GM19239 (cell line): ENCODE measurements around the gene KRT14.
"Not testable (repeated sequence)": the region's sequence is repeated elsewhere in the genome, so short reads cannot be mapped to it uniquely, and the experiment has no call there.

Source experiments
- DNase-seq: peaks from one replicate; pipeline ENCODE4 v3.0.0; 2011; ENCODE audit warnings: low spot score; ENCODE audit not compliant: insufficient read length
- FAIRE-seq: peaks from 2 replicates; lab custom pipeline; 2011; peaks lifted over from hg19 to GRCh38; lab: Jason Lieb, UNC

KRT14 gene

DNA sequence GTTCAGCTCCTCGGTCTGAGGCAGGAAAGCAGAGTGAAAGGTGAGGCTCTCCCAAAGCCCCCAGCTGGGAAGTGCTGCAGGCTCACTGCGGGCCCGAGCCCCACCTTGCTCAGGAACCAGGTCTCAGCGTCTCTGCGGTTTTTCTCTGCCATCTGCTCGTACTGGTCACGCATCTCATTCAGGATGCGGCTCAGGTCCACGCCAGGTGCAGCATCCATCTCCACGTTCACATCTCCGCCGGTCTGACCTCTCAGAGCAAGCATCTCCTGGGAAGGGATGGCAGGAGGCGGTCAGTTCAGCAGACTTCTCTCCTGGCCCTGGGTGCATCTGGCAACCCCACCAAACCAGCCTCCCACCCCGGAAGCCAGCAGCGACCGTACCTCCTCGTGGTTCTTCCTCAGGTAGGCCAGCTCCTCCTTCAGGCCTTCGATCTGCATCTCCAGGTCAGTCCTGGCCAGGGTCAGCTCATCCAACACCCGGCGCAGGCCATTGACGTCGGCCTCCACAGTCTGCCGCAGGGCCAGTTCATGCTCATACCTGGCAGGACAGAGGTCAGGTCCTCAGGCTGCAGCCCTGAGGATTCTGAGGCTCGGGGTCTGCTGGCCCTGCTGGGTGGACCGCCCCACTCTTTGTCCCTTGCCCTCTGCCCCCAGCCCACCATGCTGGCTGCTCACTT is 24.4 kb upstream of the KRT14 start:
- FAIRE-seq: no peak
- DNase-seq: no peak

DNA sequence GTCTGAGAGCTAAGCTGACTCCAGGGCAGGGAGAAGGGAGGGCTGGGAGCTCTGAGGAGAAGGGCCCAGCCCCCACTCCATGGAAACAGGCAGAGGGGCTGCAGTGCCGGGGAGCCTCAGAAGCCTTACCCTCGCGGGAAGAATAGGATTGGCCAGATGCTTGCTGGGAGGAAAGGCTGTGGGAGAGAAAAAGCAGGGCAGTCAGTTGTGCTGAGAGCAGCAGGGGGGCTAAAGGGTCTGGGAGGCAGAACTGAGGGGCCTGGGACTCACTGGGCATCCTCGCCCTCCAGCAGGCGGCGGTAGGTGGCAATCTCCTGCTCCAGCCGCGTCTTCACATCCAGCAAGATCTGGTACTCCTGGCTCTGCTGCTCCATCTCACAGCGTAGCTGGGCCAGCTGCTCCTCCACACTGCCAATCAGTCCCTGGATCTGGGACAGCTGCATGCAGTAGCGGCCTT is 23.4 kb upstream of the KRT14 start:
- not testable (repeated sequence) for DNase-seq, FAIRE-seq

DNA sequence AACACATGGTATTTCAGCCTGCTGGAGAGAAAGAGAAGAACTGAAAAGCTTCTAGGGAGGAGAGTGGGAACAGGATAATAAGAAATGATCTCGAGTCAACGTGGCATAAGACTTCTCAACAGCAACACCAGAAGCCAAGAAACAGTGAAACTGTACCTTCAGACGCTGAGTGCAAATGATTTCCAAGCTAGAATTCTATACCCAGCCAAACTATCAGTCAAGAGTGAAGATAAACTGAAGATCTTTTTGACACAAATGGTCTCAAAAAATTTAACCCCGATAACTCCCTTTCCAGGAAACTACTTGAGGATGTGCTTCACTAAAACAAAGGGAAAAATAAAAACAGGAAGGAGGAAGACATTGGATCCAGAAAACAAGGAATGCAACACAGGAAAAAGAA is 20.2 kb upstream of the KRT14 start:
- not testable (repeated sequence) for DNase-seq, FAIRE-seq

DNA sequence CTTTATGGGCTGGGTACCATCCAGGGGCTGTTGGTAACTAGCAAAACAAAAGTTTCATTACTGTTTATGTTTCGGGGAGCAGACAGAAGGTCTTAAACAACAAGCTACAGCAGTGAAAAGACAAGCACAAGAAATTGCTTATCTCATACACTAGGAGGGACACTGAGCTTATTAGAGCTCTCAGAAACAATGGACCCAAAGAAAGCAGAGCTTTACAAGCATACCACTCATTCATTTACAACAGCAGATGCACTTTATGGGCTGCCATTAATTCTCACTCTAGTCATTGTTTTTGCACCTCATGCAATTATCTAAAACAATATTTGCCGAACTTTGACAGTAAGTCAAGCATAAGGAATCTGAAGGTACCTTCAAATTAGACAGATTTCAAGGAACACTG is 15.8 kb upstream of the KRT14 start:
- FAIRE-seq (no peak), DNase-seq (no peak)

DNA sequence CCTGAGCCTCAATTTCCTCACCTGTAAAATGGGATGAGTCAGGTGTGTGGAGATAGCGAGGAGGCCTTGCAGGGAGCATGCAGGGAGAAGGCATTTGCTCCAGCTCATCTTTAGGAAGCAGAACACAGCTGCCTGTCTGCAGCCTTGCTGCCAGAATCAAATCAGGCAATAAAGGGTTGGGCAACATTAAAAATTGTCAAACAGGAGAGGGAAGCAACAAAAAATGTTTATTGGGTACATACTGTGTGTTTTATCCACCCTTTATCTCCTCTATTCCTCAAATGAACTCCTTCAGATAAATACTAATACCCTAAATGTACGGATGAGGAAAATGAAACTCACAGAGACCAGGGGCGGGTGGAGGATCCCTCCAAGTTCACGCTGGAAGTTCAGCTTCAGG is 13.6 kb upstream of the KRT14 start:
- DNase-seq: no peak
- no peak for FAIRE-seq

DNA sequence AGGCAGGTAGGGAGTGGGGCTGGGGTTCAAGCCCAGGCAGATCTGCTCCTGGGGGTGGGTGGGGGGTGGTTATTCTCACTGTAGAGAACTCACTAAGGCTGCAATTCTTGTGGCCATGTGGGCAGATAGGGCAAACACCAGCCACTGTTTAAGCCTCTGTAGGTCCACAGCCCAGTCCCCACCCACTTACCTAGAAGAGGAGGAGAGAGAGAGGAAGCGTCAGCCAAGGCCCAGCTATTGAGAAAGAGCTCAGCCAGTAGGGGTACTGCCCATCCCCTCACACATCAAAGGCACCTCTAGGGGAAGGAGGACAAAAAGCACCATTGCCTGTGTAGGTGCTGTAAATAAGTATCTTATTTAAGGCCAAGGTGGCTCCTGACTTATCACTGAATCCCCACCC is 13.0 kb upstream of the KRT14 start:
- FAIRE-seq (no peak), DNase-seq (no peak)

DNA sequence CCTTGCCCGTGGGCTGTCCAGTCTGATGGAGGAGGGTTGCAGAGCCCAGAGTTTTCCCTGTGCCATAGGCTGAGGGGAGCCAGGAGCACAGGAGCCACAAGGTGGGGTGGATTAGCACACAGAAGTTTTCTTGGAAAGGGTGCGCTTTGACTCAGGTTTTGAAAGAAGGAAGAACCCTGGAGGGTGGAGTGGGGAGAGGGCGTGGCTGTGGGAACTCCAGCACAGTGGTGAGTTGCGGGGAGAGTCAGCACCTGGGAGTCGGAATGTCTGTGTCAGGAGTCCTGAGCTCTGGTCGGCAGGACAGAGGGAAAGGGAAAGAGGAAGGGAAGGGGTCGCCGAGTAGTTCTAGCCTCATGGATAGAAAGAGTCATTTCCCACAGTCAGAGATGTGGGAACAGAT is 8.9 kb upstream of the KRT14 start:
- DNase-seq: no peak
- FAIRE-seq: no peak

DNA sequence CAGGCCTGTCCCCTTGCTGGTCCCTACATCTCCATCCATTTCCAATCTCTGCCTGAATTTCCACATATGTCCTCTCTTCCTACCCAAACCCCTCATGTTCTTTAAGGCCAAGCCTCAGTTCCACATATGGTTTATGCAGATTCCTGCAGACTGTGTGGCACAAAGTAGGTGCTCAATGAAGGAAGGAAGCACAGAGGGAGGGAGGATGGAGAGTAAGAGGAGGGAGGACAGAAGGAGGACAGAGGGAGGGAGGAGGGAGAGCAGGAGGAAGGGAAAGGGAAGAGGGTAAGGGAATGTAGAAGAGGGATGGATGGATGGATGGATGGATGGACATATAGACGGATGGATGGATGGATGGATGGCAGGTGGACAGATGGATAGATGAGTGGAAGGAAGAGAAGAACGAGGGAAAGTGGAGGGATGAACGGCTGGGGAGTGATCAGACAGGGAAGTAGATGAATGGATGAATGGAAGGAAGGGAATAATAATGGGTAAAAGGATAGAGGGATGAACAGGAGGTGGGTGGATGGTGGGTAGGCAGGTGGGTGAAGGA is 7.7 kb upstream of the KRT14 start:
- FAIRE-seq (no peak), DNase-seq (no peak)

DNA sequence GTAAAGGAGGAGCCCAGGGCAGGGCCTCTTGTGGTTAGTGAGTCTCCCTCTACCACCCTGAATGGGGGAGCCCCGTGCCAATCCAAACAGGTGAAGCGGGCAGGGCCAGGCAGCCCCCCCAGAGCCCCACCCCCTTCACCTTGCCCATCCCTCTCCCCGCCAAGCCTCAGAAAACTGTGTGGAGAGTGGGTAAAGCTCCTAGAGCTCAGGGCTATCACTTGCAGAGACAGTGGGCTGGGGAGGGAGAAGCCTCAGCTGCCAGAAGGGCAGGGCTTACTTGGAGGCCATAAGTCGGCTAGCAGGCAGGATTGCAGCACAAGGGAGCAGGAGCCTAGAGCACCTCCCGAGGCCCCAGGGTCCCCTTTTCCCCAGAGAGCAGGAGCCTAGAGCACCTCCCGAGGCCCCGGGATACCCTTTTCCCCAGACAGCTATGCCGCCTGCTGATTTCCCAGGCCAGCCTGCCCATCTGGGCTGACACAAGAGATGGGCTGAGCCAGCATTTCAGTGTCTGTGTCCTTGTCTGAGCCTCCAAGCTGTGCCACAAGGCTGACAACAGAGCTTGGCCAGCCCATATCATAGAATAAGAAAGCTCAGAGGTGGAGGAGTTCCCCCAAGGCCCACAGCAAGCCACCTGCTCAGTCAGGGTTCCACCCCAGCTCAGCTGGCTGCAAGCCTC is 6.7 kb upstream of the KRT14 start:
- DNase-seq (no peak), FAIRE-seq (no peak)

DNA sequence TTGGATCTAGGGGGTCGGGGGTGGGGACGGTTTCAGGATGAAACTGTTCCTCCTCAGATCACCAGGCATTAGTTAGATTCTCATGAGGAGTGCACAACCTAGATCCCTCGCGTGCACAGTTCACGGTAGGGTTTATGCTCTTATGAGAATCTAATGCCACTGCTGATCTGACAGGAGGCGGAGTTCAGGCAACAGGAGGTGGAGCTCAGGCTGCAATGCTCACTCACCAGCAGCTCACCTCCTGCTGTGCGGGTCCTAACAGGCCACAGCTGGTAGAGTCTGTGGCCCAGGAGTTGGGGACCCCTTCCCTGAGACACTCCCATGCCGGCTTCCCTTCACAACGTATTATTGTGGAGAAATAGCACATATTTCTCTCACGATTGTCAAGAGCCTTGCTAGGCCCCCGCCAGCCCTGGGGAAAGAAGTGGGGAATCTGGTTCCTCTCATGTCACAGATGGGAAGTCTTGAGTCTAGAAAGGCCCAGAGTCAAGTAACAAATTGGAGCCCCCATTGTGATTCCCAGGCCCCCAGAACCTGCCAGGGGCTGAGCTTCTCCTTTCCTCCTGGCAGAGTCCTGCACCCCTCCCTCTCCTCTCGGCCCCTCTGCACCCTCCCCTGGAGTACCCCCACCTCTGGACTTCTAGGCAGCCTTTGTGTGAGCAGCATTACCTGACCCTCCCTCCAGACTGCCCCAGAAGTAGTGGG is 6.1 kb upstream of the KRT14 start:
- no peak for DNase-seq
- no peak for FAIRE-seq

DNA sequence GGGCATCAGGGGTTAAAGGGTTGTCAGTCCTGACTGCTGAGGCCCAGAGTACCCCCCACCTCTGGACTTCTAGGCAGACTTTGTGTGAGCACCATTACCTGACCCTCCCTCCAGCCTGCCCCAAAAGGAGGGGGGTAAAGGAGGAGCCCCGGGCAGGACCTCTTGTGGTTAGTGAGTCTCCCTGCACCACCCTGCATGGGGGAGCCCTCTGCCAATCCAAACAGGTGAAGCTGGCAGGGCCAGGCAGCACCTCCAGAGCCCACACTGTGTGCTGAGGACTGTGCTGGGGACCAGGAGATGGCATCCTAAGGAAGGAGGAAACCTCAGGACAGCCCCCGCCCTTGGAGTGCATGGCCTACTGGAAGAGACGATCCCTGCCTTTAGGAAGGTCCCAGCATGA is 2.6 kb upstream of the KRT14 start:
- FAIRE-seq (no peak), DNase-seq (no peak)

DNA sequence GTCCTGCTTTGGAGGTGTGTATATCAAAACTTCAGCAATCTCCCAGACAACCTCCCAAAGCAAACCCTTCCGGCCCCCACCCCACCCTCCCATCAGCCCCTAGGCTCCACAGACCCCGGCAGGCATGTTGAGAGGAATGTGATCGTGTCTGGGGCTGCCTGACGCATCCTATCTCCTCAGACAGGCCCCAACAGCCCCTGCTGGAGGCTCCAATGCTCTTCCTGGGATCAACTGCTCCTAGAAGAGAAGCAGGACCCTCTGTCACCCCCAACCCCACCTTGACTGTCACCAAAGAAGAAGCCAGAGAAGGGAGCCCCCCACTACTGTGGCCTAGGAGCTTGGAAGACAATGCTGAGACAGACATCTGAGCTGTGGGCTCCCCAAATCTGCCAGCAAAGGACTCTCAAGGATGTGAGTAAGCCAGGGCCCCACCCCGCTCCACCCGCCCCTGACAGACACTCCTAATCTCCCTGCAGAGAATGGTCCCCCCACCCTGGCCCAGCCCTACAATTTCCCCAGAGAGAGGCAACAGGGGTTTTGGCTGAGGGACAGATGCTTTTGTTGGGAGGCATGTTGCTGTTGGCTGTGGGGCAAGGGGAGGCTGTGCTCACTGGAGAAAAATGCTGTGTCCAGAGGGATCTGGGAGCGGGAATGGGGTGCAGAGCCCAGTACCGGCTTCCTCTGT is 1.6 kb upstream of the KRT14 start:
- no peak for FAIRE-seq

DNA sequence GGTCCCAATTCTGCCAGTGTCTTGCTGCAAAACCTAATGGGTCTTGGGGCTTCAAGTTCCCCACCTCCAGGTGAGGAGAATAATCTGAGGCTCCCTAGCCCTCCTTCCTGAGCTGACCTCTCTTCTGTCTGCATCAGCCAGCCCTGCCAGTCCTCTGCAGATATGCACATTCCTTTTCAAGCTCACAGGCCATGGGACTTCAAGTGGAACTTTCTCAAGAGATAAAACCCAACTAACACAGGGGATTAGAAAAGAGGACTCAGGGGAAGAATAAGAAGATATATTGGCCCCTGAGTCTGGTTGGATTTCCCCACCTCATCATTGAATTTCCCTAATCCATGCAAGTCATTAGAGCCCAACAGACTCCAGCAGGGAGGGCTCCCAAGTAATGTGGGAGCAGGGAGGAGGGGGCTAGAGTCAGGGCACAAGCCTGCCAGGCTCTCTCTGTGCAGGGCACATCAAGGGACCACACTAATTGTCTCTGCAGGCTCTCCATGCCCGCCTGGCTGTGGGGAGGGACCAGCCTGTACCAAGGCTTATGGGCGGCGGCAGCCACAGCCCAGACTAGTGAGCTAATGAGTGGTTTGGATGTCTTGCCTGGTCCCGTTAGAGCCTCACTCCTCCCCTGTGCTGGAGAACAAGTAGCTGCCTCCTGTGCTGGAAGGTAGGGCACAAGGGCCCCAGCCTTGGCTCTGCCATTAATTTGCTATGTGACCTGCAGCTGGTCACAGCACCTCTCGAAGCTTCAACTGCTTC is 1.2 kb downstream of the KRT14 start:
- DNase-seq (no peak), FAIRE-seq (no peak)

More for the DNA sequence above, 1.6 kb upstream of the KRT14 start:
- DNase-seq: no peak

DNA sequence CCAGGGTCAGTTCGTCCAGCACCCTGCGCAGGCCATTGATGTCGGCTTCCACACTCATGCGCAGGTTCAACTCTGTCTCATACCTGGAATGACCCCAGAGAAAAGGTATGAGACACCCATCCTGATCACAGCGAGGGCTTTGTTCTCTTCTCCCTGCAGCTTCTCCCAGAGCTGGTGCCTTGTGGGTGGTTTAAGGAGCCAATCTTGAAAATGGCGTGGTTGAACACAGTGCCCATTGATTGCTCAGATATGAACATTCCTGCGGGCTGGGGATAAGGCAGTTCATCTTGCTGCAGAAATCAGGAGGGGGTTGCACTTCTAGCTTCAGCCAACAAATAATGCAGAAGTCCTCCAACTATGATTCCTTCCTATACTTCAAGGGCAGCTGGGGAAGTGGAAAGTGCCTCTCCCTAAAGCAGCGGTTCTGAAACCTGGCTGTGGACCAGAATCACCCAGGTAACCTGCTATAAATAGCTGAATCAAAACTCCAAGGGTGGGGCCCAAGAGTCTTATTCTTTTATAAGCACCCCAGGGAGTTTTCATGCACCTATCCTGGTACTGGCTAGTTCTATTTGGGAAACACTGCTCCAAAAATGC is 2.3 kb downstream of the KRT14 start:
- DNase-seq, FAIRE-seq: not testable (repeated sequence)

DNA sequence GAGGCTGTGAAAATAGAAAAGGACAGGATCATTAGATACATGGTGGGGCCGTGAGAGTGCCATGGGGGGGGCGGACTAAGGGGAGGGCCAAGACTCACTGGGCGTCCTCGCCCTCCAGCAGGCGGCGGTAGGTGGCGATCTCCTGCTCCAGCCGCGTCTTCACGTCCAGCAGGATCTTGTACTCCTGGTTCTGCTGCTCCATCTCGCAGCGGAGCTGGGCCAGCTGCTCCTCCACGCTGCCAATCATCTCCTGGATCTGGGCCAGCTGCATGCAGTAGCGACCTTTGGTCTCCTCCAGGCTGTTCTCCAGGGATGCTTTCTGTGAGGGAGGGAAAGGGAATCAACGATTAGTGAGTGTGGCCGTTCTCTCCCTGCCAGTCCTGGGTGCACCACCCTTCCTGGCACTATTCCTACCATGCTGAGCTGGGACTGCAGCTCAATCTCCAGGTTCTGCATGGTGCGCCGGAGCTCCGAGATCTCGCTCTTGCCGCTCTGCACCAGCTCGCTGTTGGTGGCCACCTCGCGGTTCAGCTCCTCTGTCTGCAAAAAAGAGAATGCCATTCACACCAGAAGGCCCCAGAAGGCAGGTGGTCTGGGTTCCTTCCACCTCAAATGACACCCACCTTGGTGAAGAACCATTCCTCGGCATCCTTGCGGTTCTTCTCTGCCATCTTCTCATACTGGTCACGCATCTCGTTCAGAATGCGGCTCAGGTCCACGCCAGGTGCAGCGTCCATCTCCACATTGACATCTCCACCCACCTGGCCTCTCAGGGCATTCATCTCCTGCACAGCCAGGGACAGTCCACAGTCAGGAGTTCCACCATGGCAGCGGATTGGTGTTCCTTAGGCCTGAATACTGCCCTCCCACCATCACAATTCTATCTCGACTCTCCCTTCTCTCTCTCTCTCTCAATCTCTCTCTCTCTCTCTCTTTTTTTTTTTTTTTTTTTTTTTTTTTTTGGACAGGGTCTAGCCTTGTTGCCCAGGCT is 3.3 kb downstream of the KRT14 start:
- no peak for FAIRE-seq

DNA sequence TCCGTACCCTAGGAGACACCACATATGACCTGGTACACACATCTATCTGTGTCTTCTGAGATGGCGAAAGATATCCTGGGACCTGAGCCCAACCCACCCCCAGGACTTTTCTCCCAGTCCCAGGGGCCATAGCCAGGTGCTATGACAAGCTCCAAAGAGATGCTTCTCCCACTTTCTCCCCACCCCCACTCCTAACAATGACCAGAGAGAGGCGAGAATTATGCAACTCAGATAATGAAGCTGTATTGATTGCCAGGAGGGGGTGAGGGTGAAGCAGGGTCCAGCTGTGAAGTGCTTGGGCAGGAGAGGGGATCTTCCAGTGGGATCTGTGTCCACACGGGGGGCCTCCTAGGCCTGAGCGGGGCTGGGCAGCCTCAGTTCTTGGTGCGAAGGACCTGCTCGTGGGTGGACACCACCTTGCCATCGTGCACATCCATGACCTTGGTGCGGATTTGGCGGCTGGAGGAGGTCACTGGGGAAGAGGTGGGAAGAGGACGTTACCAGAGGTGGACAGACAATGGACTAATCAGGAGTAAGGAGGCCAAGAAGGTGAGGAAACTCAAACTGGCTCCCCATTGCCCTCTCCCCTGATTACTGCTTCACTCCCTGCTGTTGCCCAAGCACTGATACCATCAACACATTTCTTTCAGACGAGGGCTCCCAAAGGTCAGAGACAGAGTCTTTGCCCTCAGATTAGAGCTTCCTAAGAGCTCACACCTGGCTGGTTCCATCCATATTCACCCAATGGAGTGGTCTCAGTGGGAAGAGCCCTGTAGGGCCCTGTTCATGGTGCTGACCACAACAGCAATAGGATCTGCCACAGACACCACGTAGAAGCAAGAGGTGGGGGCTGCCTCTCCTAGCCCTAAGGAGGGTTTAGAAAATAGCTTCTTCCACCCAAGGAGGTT is 4.4 kb downstream of the KRT14 start:
- not testable (repeated sequence) for DNase-seq, FAIRE-seq

More for the DNA sequence above, 3.3 kb downstream of the KRT14 start:
- DNase-seq: no peak
